HS-27A (cell line): ENCODE measurements around the gene LPAR1.
"Not testable (repeated sequence)": the region's sequence is repeated elsewhere in the genome, so short reads cannot be mapped to it uniquely, and the experiment has no call there.

Experiments
- DNase-seq: peaks from one replicate; pipeline ENCODE4 v3.0.0-alpha.2; 2012; ENCODE audit warnings: low read depth, missing footprints

The LPAR1 gene, protein sequence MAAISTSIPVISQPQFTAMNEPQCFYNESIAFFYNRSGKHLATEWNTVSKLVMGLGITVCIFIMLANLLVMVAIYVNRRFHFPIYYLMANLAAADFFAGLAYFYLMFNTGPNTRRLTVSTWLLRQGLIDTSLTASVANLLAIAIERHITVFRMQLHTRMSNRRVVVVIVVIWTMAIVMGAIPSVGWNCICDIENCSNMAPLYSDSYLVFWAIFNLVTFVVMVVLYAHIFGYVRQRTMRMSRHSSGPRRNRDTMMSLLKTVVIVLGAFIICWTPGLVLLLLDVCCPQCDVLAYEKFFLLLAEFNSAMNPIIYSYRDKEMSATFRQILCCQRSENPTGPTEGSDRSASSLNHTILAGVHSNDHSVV

DNA sequence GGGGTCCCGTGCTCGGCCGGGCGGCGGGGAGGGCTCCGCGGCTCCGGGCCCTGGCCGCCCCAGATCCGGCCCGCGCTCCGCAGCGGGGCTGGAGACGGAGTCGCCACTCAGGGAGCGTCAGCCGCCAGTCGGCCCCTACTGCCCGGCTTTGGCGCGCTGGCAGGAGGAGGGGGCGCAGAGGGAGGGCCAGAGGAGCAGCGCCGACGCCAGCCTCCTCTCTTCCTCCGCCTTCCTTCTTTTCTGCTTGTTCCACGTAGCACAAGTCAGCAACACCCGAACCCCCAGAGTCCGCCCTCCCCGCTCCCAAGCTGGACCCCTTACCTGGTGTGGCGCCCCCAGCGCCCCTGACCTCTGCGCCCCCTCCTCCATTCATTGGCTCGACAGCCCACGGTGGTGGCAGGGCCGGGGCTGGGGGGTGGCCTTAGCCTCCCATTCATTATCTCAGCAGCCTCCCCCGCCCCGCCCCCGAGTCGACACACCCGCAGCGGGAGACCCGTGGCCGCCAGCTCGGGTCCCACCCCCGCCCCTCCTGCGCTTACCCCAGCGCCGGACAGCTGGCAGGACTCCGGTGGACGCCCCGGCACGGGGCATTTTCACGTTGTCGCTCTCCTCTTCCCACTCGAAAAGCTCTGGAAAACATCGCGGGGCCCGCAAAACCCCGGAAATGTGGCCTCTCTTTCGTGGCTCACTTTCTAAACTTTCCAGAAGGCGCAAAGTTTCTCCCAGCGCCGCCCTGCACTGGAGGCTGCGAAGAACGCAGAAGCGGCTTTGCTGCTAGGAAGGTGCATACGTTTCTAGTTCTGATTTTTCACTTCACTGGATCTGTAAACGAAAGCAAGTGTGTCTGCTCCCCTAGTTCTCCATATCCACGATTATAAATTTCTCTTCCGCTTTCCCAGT, at the start of gene LPAR1:
TSS of gene LPAR1 (minus strand) at position 140 of the 900 bp plus-strand sequence. CDS start 66,353 bp downstream, outside the sequence.
- DNase-seq: no peak

DNA sequence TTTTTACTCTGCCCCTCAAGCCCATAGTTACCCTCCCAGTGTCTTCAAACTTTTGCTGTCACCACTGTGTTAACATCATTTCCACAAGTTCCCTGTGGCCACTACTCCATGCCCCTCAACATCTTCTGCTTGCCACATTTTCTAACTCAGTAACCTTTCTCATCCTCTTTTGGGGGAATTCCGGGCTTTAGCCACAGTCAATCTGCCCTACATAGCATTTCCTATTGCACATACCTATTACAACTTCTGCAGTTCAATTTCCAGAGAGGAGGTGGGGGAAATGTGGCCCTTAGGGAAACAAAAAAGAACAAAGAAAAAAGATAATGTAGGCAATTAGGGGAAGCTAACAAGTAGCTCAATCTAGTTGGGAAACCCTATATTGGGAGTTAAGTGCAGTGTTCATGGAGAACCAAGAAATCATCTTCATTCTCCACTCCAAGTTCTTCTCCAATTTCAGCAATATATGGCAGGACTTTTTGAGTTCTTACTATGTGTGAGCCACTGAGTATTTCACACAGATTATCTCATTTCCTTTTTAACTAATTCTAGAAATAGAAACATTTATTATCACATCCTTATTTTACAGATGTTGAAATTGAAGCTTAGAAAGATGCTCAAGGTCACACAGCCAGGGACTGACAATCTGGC, 40.2 kb upstream of the LPAR1 start:
- no peak for DNase-seq

DNA sequence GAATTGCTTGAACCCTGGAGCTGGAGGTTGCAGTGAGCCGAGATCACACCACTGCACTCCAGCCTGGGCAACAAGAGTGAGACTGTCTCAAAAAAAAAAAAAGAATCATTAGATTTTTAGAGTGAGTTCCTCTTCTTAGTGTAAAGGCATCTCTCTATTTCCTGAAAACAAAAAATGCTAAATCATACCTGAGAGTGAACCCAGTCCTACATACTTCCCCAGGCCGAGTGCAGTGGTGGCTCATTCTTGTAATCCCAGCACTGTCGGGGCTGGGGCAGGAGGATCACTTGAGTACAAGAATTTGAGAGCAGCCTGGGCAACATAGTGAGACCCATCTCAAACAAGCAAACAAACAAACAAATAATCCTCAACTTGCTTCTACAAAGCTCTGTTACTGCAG, 38.2 kb upstream of the LPAR1 start:
- DNase-seq: no peak

DNA sequence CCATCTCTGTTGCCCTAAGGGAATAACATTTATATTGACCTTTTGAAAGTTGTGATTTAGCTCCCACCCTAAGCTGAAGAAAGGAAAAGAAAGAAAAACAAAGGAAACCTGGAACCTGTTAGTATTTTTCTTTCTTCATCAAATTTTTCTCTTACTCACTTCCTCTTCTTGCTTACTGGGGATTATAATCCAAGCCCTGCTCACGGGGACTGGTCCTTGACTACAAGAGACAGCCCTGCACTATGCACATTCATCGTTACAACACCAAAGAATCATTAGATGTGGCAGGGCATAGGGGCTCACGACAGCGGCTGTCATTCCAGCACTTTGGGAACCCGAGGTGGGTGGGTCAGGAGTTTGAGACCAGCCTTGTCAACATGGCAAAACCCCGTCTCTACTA, 37.8 kb upstream of the LPAR1 start:
- DNase-seq: no peak

DNA sequence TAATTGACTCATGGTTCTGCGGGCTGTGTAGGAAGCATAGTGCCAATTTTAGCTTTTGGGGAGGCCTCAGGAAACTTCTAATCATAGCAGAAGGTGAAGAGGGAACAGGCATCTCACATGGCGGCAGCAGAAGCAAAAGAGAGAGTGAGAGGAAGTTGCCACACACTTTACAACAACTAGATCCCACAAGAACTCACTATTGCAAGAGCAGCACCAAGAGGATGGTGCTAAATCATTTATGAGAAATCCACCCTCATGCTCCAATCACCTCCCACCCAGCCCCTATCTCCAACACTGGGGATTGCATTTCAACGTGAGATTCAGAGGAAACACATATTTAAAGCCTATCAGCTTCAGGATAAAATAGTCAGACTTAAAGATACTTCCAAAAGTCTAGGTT, 36.1 kb upstream of the LPAR1 start:
- no peak for DNase-seq

DNA sequence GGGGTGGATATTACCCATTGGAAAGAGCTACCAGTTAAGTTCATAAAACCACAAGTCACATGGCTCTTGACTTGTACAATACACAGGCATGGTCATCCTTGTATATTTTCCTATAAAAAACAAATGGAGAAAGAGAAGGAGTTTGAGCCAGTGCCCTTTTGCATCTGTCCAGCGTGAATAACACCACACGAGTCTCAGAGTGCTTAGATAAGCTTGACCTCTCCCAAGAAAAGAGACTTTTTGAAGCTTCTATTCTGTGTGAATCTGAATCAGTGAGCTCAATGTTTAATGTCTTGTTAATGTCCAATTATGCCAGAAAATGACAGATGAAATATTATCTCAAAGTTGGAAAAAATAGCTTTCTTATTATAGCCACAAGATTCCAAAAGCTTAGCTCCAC, 30.9 kb upstream of the LPAR1 start:
- no peak for DNase-seq

DNA sequence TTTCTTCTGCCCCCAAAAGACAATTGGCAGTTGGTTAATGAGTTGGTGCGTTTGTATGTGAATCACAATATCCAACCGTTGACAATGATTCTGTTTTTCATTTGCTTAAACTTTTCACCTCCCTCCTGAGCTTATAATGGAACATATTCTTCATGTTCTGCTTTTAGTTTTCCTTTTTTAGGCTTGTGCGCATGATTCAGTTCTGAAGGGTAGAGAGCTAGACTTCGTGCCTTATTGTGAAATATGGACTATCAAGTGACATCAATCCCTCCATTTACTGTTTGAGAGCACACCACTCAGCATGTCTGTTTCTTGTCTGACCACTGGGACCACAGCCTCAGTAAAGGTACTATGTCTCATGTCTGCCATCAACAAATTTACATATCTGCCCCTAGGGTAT, 30.5 kb upstream of the LPAR1 start:
- no peak for DNase-seq

DNA sequence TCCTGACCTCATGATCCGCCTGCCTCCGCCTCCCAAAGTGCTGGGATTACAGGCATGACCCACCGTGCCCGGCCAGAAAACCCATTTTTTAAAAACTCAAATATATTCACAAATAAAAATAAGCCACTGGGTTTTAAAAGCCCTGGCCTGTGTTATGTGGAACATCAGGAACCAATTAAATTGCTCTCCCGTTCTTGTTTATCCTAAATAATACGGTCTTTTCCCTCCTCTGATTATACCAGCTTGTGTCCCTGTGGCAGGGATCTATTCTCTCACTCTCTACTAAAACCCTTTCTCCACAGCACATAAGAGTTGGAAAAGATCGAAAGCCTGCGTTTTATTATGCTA, 30.1 kb upstream of the LPAR1 start:
- DNase-seq: no peak

DNA sequence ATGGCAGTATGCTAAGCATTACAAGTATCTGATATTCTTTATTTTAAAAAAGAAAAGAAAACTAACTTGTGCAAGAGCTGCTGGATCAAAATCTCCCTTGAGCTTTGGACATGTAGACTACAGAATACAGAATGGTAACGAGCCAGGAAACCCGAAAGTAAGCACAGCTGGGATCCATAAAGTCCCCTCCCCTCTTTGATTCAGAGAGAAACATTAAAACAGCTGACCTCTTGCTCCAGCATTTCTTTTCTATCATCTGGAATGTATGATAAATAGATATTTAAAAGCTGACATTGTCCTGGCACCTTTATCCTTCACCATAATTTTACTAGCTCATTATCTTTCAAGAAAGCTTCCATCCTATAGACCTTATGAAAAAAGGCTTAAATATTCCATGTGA, 28.2 kb upstream of the LPAR1 start:
- no peak for DNase-seq

DNA sequence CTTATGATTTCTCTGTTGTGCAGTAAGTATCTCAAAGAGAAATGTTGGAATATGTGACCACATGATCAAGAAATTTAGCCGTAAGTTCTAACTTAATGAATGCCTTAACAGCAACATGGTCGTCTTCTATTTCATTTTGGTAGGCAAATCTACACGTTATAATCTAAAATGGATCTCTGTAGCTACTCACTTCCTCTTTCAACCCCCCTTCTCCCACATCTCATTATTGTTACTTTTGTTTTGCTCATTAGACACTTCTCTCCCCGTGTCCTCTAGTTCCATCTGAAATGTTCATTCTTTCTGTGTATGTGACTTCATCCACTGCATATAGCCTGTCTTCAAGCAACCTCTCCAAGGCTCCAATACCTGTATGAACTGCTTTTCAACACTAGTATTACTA, 27.1 kb upstream of the LPAR1 start:
- no peak for DNase-seq

DNA sequence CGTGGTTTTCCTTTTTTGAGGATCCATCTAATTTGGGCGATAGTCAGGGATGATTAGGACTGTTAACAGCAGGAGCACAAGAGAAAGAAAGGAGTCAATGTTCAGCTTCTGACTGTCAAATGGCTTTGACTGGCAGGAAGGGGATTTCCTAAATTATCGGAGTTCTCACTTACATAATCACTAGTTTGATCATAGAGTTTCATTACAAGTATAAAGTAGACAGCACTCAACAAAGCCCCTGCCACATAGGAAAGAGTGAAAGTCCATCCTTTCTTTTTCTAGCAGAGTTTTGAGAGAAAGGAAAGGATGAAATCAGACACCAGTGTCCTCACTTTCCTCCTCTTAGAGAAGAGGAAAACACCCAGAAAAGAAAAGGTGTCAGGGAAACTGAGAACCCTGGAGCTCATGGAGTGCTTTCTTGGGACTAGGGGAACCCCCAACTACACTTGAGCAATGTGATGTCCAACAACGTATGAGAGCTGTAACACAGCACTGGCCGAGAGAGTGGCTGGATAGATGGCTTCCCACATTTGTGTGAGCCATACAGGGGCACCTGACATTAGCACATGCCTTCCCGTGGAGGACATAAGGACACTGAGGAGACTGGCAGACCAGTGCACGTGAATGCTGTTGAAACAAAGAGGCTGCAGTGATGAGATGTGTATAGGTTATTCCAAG, 26.0 kb upstream of the LPAR1 start:
- DNase-seq: no peak

DNA sequence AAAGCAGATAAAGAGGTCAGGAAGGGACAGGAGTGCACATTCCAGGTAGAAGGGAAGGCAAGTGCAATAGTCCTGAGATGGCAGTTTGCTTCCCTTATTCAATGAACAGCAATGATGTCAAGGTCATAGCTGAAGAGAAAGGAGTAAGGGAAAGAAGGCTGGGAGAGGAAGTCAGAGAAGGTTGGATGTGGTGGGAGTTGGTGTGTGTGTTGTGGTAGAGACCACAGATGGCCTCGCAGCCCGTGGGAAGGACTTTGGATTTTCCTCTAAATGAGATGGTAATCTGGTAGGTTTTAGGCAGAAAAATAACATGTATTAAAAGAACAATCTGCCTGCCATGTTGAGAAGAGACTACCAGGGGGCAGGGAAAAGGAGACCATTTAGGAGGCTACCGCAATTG, 25.1 kb upstream of the LPAR1 start:
- no peak for DNase-seq

DNA sequence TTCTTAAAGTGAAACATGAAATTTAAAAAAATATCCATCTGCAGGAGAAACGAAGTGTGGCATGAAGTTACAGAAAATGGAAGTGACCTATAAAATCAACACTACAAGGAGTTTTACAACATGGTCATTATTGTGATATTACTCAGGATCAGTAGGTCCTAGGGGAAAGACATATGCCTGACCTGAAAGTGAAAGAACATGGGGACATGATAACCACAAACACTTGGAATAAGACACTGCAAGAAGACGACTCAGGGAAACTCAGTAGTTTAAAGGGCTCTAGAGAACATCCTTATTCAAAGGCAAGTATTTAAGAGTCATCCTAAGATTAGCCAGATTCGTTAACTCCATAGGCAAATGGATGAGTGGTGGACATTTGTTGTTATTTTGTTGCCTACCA, 19.9 kb upstream of the LPAR1 start:
- no peak for DNase-seq

DNA sequence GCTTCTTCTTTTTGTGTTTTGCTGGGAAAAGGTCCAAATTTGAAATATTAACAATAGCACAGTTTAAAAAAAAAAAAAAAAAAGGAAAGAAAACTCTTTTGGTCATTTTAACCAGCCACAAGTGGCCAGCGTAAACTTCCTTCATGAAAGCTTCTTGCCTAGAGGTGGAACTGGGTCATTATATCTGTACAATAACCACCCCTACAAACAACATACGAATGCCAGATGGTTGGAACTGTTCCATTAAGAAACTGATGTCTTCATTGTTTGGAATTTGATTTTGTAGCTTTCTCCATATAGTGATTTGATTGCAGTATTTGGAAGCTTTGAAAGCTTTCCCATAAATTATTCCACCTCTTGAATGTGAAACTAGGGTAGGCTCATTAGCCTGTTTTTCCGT, 18.3 kb upstream of the LPAR1 start:
- DNase-seq: no peak

DNA sequence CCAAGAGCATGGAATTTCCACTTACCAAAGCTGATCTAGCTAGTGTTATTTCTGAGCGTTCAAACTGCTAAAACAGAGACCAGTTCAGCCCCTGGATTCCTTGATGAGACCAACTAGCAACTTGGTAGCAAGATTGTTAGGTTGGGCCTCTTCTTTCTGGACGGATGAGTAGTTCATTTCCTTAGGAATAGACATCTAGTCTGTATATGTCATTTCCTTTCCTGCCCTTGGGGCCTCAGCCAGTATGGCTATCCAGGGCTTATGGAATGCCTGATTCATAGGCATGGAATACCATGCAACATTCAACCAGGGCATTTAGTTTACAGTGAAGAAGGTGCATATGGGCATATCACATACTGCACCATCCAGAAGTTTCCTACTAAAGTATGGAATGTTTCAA, 14.5 kb upstream of the LPAR1 start:
- DNase-seq: peak; percentile 40

DNA sequence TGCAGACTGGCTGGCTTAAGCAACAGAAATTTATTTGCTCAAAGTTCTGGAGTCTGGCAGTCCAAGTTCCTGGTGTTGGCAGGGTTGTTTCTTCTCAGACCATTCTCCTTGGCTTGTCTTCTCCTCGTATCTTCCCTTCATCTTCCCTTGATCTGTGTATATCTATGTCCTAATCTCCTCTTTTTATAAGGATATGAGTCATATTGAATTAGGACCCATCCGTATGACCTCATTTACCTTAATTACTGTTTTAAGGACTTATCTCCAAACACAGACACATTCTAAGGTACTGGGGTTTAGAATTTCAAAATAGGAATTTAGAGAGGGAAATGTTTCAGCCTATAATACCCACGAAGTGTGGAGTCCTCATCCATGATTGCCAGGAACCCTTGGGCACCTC, 13.1 kb upstream of the LPAR1 start:
- no peak for DNase-seq

DNA sequence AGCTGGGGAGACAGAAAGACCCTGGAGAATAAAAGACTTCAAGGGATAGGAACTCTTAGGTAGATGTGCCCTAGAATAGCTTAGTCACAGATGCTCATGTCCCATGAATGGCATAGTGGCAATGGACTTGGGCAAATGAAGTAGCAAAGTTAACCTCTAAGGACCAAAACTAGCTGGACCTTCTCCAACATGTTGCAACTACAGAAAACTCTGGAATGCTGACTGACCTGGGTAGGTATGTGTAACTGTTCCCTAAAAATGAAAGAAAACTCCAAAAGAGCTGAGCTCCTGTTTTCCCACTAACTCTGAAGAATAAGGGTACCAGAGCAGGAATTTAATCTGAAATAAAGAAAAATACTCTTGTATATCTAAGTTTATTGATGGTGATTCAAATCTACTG, 12.5 kb upstream of the LPAR1 start:
- no peak for DNase-seq

DNA sequence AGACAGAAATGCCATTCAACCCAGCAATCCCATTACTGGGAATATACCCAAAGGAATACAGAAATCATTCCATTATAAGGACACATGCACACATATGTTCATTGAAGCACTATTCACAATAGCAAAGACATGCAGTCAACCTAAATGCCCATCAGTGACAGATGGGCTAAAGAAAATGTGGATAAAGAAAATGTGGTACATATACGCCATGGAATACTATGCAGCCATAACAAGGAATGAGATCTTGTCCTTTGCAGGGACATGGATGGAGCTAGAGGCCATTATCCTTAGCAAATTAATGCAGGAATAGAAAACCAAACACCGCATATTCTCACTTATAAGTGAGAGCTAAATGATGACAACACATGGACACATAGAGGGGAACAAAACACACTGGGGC, 9.0 kb upstream of the LPAR1 start:
- DNase-seq: not testable (repeated sequence)

DNA sequence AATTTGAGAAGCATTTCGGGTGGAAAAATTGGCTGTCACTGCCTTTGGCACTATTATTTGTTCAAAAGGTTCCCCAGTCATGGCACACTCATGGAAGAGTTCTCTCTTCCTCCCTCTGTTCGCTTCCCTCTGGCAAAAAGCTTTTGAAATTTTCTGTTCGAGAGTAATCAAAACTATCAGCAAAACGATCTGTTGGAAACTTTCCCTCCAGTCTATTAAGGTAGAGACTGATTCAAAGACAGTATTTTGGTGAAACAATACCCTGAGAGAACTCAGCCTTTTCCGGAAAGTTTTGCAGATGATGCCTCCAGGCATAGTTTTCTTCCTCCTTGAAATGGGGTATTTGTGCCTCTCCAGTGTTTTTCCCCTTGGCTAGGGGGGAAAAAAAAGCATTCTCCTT, 3.6 kb upstream of the LPAR1 start:
- DNase-seq: no peak

DNA sequence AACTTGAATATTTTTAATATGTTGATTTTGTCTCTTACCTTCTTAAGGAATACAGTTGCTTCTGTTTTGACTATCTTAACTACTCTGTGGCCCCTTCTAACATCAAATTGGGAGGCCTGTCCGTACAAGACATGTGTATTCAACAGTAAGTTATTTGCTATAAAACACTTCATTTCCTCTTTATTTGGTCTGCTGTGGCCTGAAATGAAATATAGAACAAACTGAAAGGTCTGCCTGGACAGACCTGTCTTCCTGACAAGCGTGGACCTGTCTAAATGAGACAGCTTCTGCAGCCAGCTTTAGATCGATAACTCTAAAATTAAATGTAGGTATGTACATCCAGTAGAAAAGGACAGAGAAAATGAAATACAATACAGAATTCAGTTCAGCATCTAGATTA, 2.2 kb upstream of the LPAR1 start:
- DNase-seq: no peak

DNA sequence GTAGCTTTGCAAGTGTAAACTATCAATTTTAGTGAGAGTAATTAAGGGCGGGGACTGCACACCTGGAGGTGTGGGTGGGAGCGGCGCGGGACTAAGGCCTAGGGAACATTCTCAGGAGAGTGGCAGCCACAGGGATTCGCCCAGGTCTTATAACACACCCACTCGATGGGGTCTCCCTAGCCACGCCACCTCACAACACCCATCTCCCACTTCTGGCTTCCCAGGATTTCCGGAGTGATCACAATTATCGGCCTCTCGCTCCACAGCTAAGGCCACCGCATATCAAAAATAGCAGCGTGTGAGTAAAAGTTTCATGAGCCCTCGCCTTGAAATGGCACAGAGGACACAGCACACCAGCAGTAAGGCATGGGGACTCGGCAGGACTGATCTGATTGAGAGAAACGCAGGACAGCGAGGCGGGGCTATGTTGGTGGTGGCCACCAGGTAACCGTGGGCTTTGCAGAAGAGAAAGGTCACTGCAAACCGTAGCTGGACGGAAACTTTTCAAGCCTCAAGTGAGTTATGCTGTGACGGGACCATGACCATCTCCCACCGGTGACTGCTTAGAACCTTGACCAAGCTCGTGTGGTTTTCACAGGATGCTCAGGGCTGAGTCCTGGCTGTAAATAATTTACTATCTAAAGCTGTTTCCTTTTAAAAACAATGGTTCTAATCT, 1.1 kb upstream of the LPAR1 start:
- DNase-seq: no peak
